Heart left ventricle (tissue), 16 donors: ENCODE measurements around the gene LRRC42. TPM values are rescaled to one million over a fixed set of nuclear protein-coding genes. Genes with fewer than 3 reads are reported as not detected.
"Not testable (repeated sequence)": the region's sequence is repeated elsewhere in the genome, so short reads cannot be mapped to it uniquely, and the experiment has no call there.

Experiments used
- ATAC-seq, 4 donors: fragments of 200-7000 bp; cut with Tn5 transposase; one replicate each; pipeline ENCODE4 v1.9.1; 2020 to 2022; ENCODE audit warnings: moderate library complexity in 4 of 4, mild to moderate bottlenecking in 3 of 4, moderate number of reproducible peaks in 1 of 4
- DNase-seq, 5 donors: peaks; one replicate each; pipeline ENCODE4 v3.0.0-alpha.2; 2020
- H3K27ac ChIP-seq, 12 donors: fragments of 200-600 bp; sonication (generic) in 4 of 12; one replicate each; pipeline versions ENCODE4 v1.5.0 to v1.8.0; 2016 to 2022; ENCODE audit warnings: mild to moderate bottlenecking in 2 of 12
- H3K27me3 ChIP-seq, 9 donors: fragments of 200-600 bp; sonication (generic) in 2 of 9; one replicate each; pipeline versions ENCODE4 v1.5.1 to v1.8.0; 2016 to 2022; ENCODE audit warnings: mild to moderate bottlenecking in 3 of 9
- H3K36me3 ChIP-seq, 9 donors: fragments of 200-600 bp; sonication (generic) in 2 of 9; one replicate each; pipeline versions ENCODE4 v1.5.0 to v1.8.0; 2018 to 2022; ENCODE audit warnings: mild to moderate bottlenecking in 2 of 9
- H3K4me1 ChIP-seq, 12 donors: fragments of 200-600 bp; sonication (generic) in 4 of 12; one replicate each; pipeline versions ENCODE4 v1.5.0 to v1.8.0; 2016 to 2022; ENCODE audit warnings: mild to moderate bottlenecking in 3 of 12
- H3K4me3 ChIP-seq, 12 donors: fragments of 200-600 bp; sonication (generic) in 4 of 12; one replicate each; pipeline versions ENCODE4 v1.5.0 to v1.8.0; 2017 to 2022; ENCODE audit warnings: mild to moderate bottlenecking in 9 of 12, moderate library complexity in 4 of 12
- H3K9me3 ChIP-seq, 12 donors: fragments of 200-600 bp; sonication (generic) in 4 of 12; one replicate each; pipeline versions ENCODE4 v1.5.0 to v1.8.0; 2016 to 2022; ENCODE audit warnings: mild to moderate bottlenecking in 1 of 12
- CTCF ChIP-seq, 12 donors: fragments of 200-600 bp; sonication (generic) in 4 of 12; IDR thresholded peaks; one replicate each; pipeline versions ENCODE4 v1.5.0 to v1.8.0; 2018 to 2022; ENCODE audit warnings: antibody characterized with exemption in 12 of 12, mild to moderate bottlenecking in 5 of 12
- POLR2A ChIP-seq, 2 donors: fragments of 450-650 bp; IDR thresholded peaks; one replicate each; pipeline ENCODE4 v1.6.1; 2017; ENCODE audit warnings: antibody characterized with exemption in 2 of 2, mild to moderate bottlenecking in 2 of 2, moderate library complexity in 2 of 2
- WGBS, 4 donors: extraction: QIAGEN DNeasy Blood & Tissue Kit in 2 of 4; methylation state at CpG; one replicate each; pipeline versions ENCODE4 v1.1.5 to v1.1.7; 2013 to 2018; 5-methylcytosine and 5-hydroxymethylcytosine counted together
- intact Hi-C, 10 donors: fragments of 100-400 bp; cut with DNase I; formaldehyde crosslinking; loops; one replicate each; pipeline versions ENCODE4 v1.11.1 to v1.14.2; 2022
- polyA plus RNA-seq, 2 donors: library from polyadenylated mRNA; stranded (reverse); fragments of 200-250 nt; gene quantifications; one replicate each; pipeline ENCODE4 v1.2.3, GENCODE V29; 2013
- total RNA-seq, 9 donors: library from RNA; depleted of rRNA in 2 of 9; stranded (reverse); fragments of >200 nt in 2 of 9; fragmentation: NEBNext Ultra II Directional in 3 of 9; extraction: Animal tissue kit (Norgen Biotek cat#: 25700) in 3 of 9; gene quantifications; one replicate each; pipeline versions ENCODE4 v1.1.0 to v1.2.4, GENCODE V29; 2016 to 2023
- donor health status: ischemic (EF 13 %, LVEDD 7.1; RV severe dilation, severe dysfunction).
- donor health status: healthy with polysubstance abuse.
- donor health status: DM: no; HTN: yes; CAD: no.
- donor health status: DM: no; HTN: no; CAD: no.
- donor health status: ischemic (EF 25% LVEDD 6.9; RV normal size, moderate dysfunction).
- donor health status: ischemic (EF 25% LVEDD 5.7; RV mildly dilated, moderate dysfunction).
- donor health status: healthy.
- donor health status: DM: yes; HTN: yes; CAD: no.
- donor health status: ischemic (EF 35%, LVEDD 5.7; RV mildly dilated, moderate dysfunction).
- donor health status: nonischemic (EF 11% LVEDD 7.7; RV severe dilation, severe dysfunction).
- donor health status: DM: yes; HTN: yes; CAD: no.
- donor health status: PGD.
- donor health status: ischemic (EF 29% LVEDD 5.4; RV normal size, mild dysfunction).
- donor health status: nonischemic (EF 23%, LVEDD 6.1; RV moderate dilation, normal function).

The LRRC42 gene
- total and polyA plus RNA-seq, 11 donors = 3.7 to 18.5 (median 14.3) TPM

GRCh38 chr1:54003249-54003646 is 57.1 kb downstream of the LRRC42 start:
- ATAC-seq = no peak
- H3K27me3 ChIP-seq = peaks cover 0 to 3% (median 0%) of the 10 kb centered on the region in 9 donors
- DNase-seq = no peak
- H3K9me3 ChIP-seq = no peaks in the 10 kb centered on the region
- intact Hi-C loops = no loop called here
- WGBS, 4 donors = 87 to 95% (median 93%) methylated on average over 12 of the region's 12 CpGs
- H3K4me1 ChIP-seq = no peaks in the 10 kb centered on the region
- H3K27ac ChIP-seq = no peak overlapping the region
- TF ChIP-seq POLR2A (IDR thresholded peaks at IDR 0.05) (no peak), CTCF (IDR thresholded peaks at IDR 0.05) (no peak)
- no peak overlapping the region for H3K4me3 ChIP-seq
- H3K36me3 ChIP-seq = no peaks in the 10 kb centered on the region

GRCh38 chr1:54003750-54004480 is 57.8 kb downstream of the LRRC42 start:
- intact Hi-C loops, ATAC-seq, H3K27me3 ChIP-seq, H3K4me1 ChIP-seq, DNase-seq, H3K27ac ChIP-seq, H3K36me3 ChIP-seq, H3K4me3 ChIP-seq, H3K9me3 ChIP-seq: not testable (repeated sequence)
- 91 to 98% (median 94%) methylated on average over 8 to 19 of the region's 19 CpGs for WGBS, 4 donors

GRCh38 chr1:54004481-54005049 is 58.4 kb downstream of the LRRC42 start:
- Histone ChIP-seq H3K27me3 (peaks cover 0 to 5% (median 0%) of the 10 kb centered on the region in 9 donors), H3K4me1 (no peaks in the 10 kb centered on the region), H3K4me3 (no peak overlapping the region), H3K27ac (no peak overlapping the region), H3K36me3 (no peaks in the 10 kb centered on the region), H3K9me3 (no peaks in the 10 kb centered on the region)
- peak in 1 of 5 donors; percentile 61 for DNase-seq
- ATAC-seq = peak in 3 of 4 donors; percentile 57 to 80 (median 66)
- WGBS, 4 donors = 81 to 95% (median 91%) methylated on average over 16 to 27 of the region's 27 CpGs
- TF ChIP-seq POLR2A (IDR thresholded peaks at IDR 0.05) (no peak), CTCF (IDR thresholded peaks at IDR 0.05) (no peak)
- intact Hi-C loops = no loop called here

GRCh38 chr1:54006508-54006907 is 60.4 kb downstream of the LRRC42 start:
- intact Hi-C loops = no loop called here
- 72 to 78% (median 74%) methylated on average over 4 of the region's 4 CpGs for WGBS, 4 donors
- TF ChIP-seq POLR2A (IDR thresholded peaks at IDR 0.05) = no peak
- no peak for TF ChIP-seq CTCF (IDR thresholded peaks at IDR 0.05)
- Histone ChIP-seq H3K27ac (no peak overlapping the region), H3K4me1 (no peaks in the 10 kb centered on the region), H3K36me3 (no peaks in the 10 kb centered on the region), H3K4me3 (no peak overlapping the region), H3K27me3 (peaks cover 0 to 5% (median 0%) of the 10 kb centered on the region in 9 donors), H3K9me3 (no peaks in the 10 kb centered on the region)
- DNase-seq (no peak), ATAC-seq (no peak)
